HS-5 (cell line): Measurements from ENCODE around the gene CA5A.

ENCODE experiments used
- DNase-seq: peaks from one replicate; pipeline ENCODE4 v3.0.0-alpha.2; 2012; ENCODE audit warnings: low read depth

CA5A gene

GRCh38 chr16:87963400-87963799 lies 27.1 kb upstream of the CA5A start:
- DNase-seq: peak; percentile 65

GRCh38 chr16:87961623-87962022 lies 25.3 kb upstream of the CA5A start:
- no peak for DNase-seq

- DNase-seq: no peak
Observed at GRCh38 chr16:87960852-87961251, 24.5 kb upstream of the CA5A start.

- DNase-seq: no peak
Observed at GRCh38 chr16:87960296-87960695, 24.0 kb upstream of the CA5A start.

- DNase-seq: no peak
Observed at GRCh38 chr16:87959391-87959990, 23.2 kb upstream of the CA5A start.

- no peak for DNase-seq
Observed at GRCh38 chr16:87958632-87959031, 22.3 kb upstream of the CA5A start.

- no peak for DNase-seq
Observed at GRCh38 chr16:87957296-87958094, 21.2 kb upstream of the CA5A start.

- no peak for DNase-seq
Observed at GRCh38 chr16:87956365-87957231, 20.3 kb upstream of the CA5A start.

- no peak for DNase-seq
Observed at GRCh38 chr16:87956098-87956364, 19.7 kb upstream of the CA5A start.

- no peak for DNase-seq
Observed at GRCh38 chr16:87955302-87956097, 19.2 kb upstream of the CA5A start.

- DNase-seq: no peak
Observed at GRCh38 chr16:87954826-87955225, 18.5 kb upstream of the CA5A start.

- DNase-seq: no peak
Observed at GRCh38 chr16:87954361-87954760, 18.0 kb upstream of the CA5A start.

- DNase-seq: no peak
Observed at GRCh38 chr16:87953308-87954215, 17.2 kb upstream of the CA5A start.

GRCh38 chr16:87952751-87953150 lies 16.4 kb upstream of the CA5A start:
- no peak for DNase-seq

GRCh38 chr16:87951552-87952538 lies 15.5 kb upstream of the CA5A start:
- no peak for DNase-seq

- peak; percentile 76 for DNase-seq
Observed at GRCh38 chr16:87950765-87951551, 14.6 kb upstream of the CA5A start, which contains the start of gene BANP. BANP (plus strand) TSS chr16:87951434; CDS start chr16:87975116, 23,682 bp downstream.

- no peak for DNase-seq
Observed at GRCh38 chr16:87949071-87949744, 12.9 kb upstream of the CA5A start.

GRCh38 chr16:87948735-87949070 lies 12.4 kb upstream of the CA5A start:
- DNase-seq: no peak
